ENCODE measurements around the gene RTBDN. TPM values are rescaled to one million over a fixed set of nuclear protein-coding genes. Genes with fewer than 3 reads are reported as not detected.

The RTBDN gene
- total RNA-seq, 1 donor from 2014 or later = not detected

DNA sequence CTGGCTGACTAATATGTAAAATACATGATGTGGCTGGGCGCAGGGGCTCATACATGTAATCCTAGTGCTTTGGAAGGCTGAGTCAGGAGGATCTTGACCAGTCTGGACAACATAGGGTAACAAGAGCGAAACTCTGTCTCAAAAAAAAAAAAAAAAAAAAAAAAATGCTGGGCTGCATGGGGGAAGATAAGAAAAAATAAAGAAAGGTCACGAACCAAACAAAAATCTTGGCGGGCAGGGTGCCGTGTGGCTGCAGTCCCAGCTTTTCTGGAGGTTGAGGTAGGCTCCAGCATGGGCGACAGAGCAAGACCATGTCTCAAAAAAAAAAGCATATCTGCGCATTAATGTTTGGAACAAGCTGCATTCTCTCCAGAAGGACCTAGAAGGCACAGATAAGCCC, 19.3 kb downstream of the RTBDN start:
- Histone ChIP-seq H3K4me1 (no peaks in the 10 kb centered on the region), H3K36me3 (peaks cover 26% of the 10 kb centered on the region), H3K27me3 (ENCODE audit: low read depth) (no peaks in the 10 kb centered on the region), H3K27ac (replicated peaks) (no peak overlapping the region), H3K4me3 (no peak overlapping the region), H3K9me3 (replicated peaks) (no peaks in the 10 kb centered on the region)
- no peak for TF ChIP-seq CTCF (IDR thresholded peaks at IDR 0.05; ENCODE audit: borderline replicate concordance)
- intact Hi-C loops (cut with micrococcal nuclease) = no loop called here
- no peak for DNase-seq

- peak; percentile 35 for TF ChIP-seq CTCF (IDR thresholded peaks at IDR 0.05; ENCODE audit: borderline replicate concordance)
- Histone ChIP-seq H3K4me1 (peaks cover 27% of the 10 kb centered on the region), H3K27me3 (ENCODE audit: low read depth) (no peaks in the 10 kb centered on the region), H3K4me3 (peak within 1 kb of the TSS; percentile 78), H3K27ac (replicated peaks) (peak within 1 kb of the TSS; percentile 74), H3K36me3 (peaks cover 13% of the 10 kb centered on the region), H3K9me3 (replicated peaks) (no peaks in the 10 kb centered on the region)
- peak; percentile 91 for DNase-seq
- intact Hi-C loops (cut with micrococcal nuclease) = loop anchor here (5.0 kb wide), 1 partner anchor 36 kb away; no protein-coding TSS in a partner anchor
Observed at GRCh38 chr19:12806242-12807081, 27.9 kb downstream of the RTBDN start, which contains the start of gene RNASEH2A. TSS of gene RNASEH2A (plus strand) at chr19:12806584. CDS start at chr19:12806674, 90 bp downstream.

- H3K4me3 ChIP-seq = no peak overlapping the region
- H3K4me1 ChIP-seq = peaks cover 45% of the 10 kb centered on the region
- no peaks in the 10 kb centered on the region for H3K27me3 ChIP-seq (ENCODE audit: low read depth)
- H3K9me3 ChIP-seq (replicated peaks) = no peaks in the 10 kb centered on the region
- no peak for TF ChIP-seq CTCF (IDR thresholded peaks at IDR 0.05; ENCODE audit: borderline replicate concordance)
- H3K36me3 ChIP-seq = peaks cover 16% of the 10 kb centered on the region
- DNase-seq = no peak
- H3K27ac ChIP-seq (replicated peaks) = no peak overlapping the region
- intact Hi-C loops (cut with micrococcal nuclease) = no loop called here
Observed at GRCh38 chr19:12804051-12804450, 30.3 kb downstream of the RTBDN start.

DNA sequence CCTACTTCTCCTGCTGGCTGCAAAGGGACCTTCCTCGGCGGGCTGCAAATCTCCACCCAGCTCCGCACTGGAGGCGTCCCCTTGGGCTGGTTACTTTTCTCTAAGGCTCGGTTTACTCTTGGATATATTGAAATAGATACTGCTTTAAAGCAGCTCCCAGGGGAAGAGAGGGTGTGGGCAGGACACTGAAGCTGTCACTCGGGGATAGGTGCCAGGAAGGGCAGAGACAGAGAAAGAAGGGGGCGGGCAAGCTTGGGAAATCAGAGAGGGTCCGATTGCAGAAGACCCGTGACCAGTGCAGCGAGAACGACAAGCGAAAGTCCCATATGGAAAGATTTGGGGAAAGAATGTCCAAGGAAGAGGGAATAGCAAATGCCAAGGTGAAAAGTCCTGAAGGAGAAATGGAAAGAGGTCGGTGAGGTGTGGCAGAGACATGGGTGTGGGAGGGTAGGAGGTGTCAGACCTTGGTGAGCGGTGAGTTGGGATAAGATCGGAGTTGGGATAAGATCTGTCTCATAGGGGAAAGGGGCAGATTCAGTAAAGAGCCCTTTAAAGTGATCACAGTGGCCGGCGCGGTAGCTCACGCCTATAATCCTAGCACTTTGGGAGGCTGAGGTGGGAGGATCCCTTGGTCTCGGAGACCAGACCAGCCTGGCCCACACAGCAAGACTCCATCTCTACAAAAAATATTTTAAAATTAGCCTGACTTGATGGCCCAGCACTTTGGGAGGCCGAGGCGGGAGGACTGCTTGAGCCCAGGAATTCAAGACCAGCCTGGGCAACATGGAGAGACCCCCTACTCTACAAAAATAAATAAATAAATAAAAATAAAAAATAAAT, 31.9 kb downstream of the RTBDN start:
- DNase-seq = no peak
- intact Hi-C loops (cut with micrococcal nuclease) = no loop called here
- no peaks in the 10 kb centered on the region for H3K27me3 ChIP-seq (ENCODE audit: low read depth)
- peaks cover 31% of the 10 kb centered on the region for H3K36me3 ChIP-seq
- peak overlapping the region; percentile 93 for H3K27ac ChIP-seq (replicated peaks)
- TF ChIP-seq CTCF (IDR thresholded peaks at IDR 0.05; ENCODE audit: borderline replicate concordance) = no peak
- peak overlapping the region; percentile 98 for H3K4me3 ChIP-seq
- H3K4me1 ChIP-seq = peaks cover 45% of the 10 kb centered on the region
- H3K9me3 ChIP-seq (replicated peaks) = no peaks in the 10 kb centered on the region

- H3K27ac ChIP-seq (replicated peaks) = peak within 1 kb of the TSS; percentile 93
- H3K4me3 ChIP-seq = peak within 1 kb of the TSS; percentile 98
- peaks cover 37% of the 10 kb centered on the region for H3K4me1 ChIP-seq
- no peaks in the 10 kb centered on the region for H3K27me3 ChIP-seq (ENCODE audit: low read depth)
- intact Hi-C loops (cut with micrococcal nuclease) = no loop called here
- peaks cover 38% of the 10 kb centered on the region for H3K36me3 ChIP-seq
- TF ChIP-seq CTCF (IDR thresholded peaks at IDR 0.05; ENCODE audit: borderline replicate concordance) = no peak
- no peaks in the 10 kb centered on the region for H3K9me3 ChIP-seq (replicated peaks)
- DNase-seq = peak; percentile 79
Observed at GRCh38 chr19:12801466-12802266, 32.7 kb downstream of the RTBDN start, which contains the start of the genes PRDX2 and THSD8. TSS of gene PRDX2 (minus strand) at chr19:12801800. CDS start at chr19:12801261, 539 bp downstream. TSS of gene THSD8 (plus strand) at chr19:12802069. CDS start at chr19:12802072, 3 bp downstream.
